GM18873 (cell line): Measurements from ENCODE around the gene TIMM44.
"Not testable (repeated sequence)": the region's sequence is repeated elsewhere in the genome, so short reads cannot be mapped to it uniquely, and the experiment has no call there.

Experiments
- ATAC-seq: cut with Tn5 transposase; IDR thresholded peaks from one replicate; pipeline ENCODE4 v1.9.1; 2021; ENCODE audit warnings: mild to moderate bottlenecking, moderate library complexity, moderate number of reproducible peaks; ENCODE audit not compliant: unreplicated experiment, low FRiP score

The TIMM44 gene

DNA sequence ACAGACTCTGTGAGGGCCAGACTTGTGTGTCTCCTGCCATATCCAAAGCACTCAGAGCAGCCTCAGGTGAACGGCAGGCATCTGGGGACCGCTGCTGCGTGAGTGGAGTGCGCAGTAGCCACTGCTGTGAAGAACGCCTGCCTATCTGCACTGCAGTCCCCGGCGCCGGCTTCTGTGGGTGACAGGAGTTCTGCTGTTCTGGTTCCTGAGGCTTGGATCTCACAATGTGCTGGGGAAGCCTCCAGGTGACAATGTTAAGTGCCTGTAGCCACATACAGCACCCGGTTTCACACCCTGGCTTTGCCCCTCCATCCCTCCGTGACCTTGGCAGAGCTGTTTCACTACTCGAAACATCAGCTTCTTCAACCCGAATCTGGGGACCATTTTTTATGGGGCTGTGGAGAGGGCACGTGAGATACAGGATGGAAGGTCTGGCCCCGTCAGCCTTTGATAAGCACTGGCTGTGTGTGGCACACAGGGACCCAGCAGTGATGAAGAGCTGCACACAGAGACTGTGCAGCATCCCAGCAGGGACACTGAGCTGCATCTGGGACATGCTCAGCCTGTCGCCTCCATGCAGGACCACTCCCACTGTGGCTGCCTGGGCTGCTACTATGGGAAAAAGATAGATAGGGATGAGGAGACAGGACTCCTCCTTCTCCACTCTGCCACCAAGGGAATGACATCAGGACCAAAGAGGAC, 33.7 kb upstream of the TIMM44 start:
- ATAC-seq = no peak

GRCh38 chr19:7976461-7976860, 33.0 kb upstream of the TIMM44 start:
- ATAC-seq = no peak

DNA sequence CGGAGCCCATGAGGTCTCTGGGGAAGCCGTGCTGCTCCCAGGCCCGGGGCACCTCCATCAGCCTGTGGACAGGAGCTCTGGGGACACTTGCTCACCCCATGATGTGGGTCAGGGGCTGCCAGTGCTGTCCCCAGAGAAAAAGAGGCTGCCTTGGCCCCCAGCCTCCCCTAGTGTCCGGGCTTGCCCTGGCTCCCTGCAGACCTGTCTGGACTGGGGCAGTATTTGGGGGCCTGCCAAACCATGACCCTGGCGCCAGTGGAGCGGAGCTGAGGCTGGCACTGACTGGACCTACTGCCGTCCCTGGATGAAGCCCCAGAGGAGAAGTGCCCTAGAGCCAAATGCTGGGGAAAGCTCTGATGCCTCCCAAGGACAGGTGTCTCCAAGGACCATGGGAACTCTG, 31.6 kb upstream of the TIMM44 start:
- ATAC-seq = no peak

DNA sequence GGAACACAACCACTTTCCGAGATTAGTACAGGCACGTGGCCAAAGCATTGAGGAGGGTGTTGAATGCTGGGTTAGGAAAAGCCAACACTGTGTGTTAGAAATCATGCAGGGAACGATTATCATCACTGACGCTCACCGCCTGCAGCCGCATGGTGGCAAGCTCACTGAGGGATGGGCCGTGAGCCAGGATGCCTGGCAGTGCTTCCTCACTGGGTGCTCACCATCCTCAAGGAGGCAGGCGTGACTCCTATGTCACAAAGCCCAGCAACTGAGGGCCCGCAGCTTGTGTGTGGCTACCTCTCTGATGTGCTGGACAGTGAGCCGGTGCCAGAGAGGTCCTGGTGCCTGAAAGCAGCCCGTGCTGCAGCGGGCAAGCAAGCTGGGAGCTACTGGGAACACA, 30.4 kb upstream of the TIMM44 start:
- no peak for ATAC-seq

DNA sequence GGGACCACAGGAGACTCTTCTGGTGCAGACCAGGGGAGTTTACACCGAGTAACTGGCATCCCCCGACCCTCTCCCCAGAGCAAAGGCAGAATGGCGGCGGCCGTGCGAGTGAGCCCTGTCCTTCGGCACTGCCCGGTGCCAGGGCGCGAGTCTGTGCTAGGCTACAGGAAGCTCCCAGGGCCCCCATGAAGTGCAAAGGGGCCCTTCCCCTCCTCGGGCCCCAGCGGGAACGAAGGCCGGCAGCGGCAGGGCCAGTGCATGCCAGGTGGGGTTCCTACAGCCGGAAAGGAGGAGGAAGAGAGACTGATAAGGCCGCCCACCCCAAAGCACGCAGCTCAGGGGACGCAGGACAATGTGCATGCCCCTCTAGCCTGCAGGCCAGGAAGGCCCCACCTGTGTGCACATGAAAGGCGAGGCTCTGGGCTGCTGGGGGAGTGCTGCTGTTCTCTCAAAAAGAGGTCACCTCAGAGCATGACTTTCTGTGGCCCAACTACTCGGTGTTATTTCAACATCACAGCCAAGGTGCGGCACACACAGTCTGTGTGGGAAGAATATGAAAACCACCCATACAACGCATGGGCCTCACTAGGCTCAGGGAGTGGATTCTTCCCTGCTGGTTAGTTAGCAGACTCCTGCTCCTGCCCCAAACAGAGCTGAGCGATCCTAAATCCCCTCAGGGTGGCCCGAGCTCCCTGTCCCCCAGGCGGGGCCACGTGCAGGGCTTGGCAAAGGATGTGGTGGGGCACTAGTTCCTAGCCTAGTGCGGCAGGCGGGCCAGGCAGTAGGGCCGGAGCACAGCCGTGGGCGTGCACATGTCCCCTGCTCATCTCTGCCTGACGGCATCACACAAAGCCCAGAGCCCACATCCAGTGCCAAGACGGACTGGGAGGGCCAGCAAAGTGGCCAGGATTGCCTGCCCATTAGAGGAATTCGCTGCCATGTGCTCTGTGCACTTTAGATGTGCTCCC, 28.4 kb upstream of the TIMM44 start:
- no peak for ATAC-seq

DNA sequence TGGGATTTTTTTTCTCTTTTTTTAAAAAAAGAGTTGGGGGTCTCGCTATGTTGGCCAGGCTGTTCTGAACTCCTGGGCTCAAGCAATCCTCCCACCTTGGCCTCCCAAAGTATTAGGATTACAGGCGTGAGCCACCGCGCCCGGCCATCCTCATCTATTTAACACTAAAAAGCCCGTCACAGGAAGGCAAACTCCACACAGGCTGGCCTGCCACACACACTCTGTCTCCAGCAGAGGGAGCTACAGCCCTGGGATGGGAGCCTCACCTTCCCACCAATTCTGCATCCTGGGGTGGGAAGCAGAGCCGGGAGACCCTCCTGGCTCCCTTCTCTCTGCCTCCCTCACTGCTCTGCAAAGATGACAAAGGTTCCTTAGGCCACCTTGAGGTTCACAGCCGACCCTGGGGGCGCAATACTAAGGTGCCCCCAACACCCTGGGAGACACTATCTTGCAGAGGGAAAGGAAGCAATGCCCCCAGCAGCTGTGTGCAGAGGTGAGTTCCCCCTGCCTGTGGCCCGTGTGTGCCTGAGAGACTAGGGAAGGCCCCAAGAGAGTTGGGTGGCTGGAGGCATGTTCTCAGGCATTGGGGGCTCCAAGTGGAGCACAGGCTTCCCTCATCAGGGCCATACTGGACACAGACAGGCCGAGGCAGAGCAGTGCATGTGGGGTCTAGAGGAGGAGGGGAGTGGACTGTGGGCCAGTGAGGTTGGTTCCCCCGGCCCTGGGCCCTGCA, 27.4 kb upstream of the TIMM44 start:
- no peak for ATAC-seq

DNA sequence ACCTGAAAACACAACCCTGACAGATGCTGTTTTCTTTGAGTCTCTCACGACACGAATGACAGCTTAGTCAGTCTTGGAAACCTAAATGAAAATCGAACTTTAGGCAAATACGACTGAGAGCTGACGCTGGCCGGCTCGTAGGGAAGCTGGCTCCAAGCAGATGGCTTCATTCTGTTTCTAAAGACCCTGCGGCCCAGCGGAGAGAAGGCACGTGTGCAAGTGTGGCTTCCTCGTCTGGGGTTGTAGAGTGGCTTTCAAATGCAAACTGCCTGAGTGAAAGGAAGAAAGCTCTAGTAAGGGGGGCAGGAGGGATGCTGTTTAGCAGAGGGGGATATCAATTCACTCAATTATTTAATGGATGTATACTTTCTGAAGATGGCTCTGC, 26.1 kb upstream of the TIMM44 start:
- ATAC-seq = no peak

DNA sequence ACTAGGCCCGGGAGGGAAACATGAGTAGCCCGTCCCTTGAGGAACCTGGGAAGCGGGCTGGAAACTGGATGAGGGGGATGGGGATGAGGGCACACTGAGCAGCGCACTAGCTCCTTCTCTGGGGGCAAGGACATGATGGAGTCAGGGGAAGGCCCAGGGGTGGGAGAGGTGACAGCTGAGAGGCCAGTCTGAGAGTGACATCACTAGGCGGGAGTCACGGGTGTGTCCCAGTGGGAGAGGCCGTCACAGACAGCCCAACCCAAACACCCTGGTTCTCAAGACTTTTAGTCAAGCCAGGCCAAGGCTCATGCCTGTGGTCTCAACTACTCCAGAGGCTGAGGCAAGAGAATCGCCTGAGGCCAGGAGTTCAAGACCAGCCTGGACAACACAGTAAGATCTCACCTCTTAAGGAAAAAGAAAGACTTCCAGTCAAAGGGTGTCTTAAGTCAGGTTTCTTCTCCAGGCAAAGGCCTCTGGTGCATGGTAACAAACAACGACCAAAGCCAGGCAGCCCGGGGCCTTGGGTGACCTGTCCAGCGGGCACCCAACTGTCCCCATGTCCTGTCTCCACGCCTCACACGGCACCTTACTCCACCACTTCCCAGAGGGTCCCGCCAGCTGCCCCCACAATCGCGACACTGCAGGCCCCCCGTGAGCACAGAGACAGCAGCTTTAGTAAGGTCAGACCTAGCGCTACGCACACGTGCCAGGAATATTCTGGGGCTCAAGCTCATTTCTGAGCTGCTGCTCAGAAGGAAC, 25.5 kb upstream of the TIMM44 start:
- ATAC-seq = no peak

GRCh38 chr19:7968008-7968795, 24.7 kb upstream of the TIMM44 start:
- ATAC-seq = no peak

- ATAC-seq = no peak
Observed at GRCh38 chr19:7965921-7966665, 22.6 kb upstream of the TIMM44 start.

GRCh38 chr19:7965259-7965841, 21.9 kb upstream of the TIMM44 start:
- no peak for ATAC-seq

GRCh38 chr19:7963566-7963965, 20.1 kb upstream of the TIMM44 start:
- ATAC-seq = no peak

GRCh38 chr19:7962644-7963268, 19.3 kb upstream of the TIMM44 start:
- ATAC-seq = no peak

GRCh38 chr19:7961920-7962626, 18.6 kb upstream of the TIMM44 start:
- no peak for ATAC-seq

DNA sequence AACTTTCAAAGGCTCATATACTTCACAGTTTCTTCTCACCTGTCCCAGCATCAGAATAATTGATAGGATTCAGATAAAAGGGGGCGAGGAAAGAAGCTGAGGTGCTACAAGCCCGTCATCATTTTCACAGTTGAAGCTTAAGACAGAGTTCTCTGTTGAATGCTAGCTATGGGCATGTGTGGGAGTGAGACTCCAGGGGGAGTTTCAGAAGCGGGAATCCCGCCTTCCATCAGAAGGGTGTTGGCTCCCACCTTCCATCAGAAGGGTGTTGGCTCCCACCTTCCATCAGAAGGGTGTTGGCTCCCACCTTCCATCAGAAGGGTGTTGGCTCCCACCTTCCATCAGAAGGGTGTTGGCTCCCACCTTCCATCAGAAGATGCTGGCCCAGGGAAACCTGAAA, 17.6 kb upstream of the TIMM44 start:
- ATAC-seq = not testable (repeated sequence)

GRCh38 chr19:7959211-7959610, 15.7 kb upstream of the TIMM44 start:
- ATAC-seq = no peak

DNA sequence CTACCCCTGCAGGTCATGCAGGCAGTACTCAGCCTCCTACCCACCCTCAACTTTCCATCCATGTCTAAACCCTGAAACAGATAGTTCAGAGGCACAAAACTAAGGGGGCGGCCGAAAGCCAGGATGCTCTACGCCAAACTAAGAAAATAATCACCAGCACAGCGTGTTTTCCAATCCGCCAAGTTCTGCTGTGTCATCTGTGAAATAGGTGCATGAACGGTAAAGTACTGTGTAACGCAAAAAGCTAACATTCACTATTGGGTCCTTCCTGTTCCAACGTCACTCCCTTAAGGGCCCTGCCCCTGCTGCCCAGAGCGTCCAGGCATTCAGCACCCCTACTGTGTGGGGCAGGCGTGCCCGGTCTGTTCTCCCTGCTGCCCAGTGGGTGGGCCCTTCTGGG, 12.2 kb upstream of the TIMM44 start:
- ATAC-seq = no peak
